ENCODE data around the gene MIXL1.

- TF ChIP-seq, protein P1, sequence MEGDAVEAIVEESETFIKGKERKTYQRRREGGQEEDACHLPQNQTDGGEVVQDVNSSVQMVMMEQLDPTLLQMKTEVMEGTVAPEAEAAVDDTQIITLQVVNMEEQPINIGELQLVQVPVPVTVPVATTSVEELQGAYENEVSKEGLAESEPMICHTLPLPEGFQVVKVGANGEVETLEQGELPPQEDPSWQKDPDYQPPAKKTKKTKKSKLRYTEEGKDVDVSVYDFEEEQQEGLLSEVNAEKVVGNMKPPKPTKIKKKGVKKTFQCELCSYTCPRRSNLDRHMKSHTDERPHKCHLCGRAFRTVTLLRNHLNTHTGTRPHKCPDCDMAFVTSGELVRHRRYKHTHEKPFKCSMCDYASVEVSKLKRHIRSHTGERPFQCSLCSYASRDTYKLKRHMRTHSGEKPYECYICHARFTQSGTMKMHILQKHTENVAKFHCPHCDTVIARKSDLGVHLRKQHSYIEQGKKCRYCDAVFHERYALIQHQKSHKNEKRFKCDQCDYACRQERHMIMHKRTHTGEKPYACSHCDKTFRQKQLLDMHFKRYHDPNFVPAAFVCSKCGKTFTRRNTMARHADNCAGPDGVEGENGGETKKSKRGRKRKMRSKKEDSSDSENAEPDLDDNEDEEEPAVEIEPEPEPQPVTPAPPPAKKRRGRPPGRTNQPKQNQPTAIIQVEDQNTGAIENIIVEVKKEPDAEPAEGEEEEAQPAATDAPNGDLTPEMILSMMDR (IDR thresholded peaks at IDR 0.05; ENCODE audit: poor library complexity), result no peak
- TF ChIP-seq EZH2 (IDR thresholded peaks at IDR 0.05; ENCODE audit: borderline replicate concordance) (no peak), EZH2phosphoT487 (IDR thresholded peaks at IDR 0.05; ENCODE audit: low read depth, severe bottlenecking, unreplicated experiment) (no peak)
Measured at GRCh38 chr1:226204198-226204597, 19.3 kb upstream of the MIXL1 start.

Measured in hepatocyte (in vitro differentiated cells).